IMR-90 (cell line): Measurements from ENCODE around the gene ST8SIA2. TPM values are rescaled to one million over a fixed set of nuclear protein-coding genes. Genes with fewer than 3 reads are reported as not detected.

Experiments
- ATAC-seq: fragments of 200-7000 bp; cut with Tn5 transposase; 2 replicates; pipeline ENCODE4 v1.9.1; 2020; ENCODE audit warnings: low read depth, mild to moderate bottlenecking, moderate library complexity
- BruUV-seq: library from RNA; stranded (reverse); fragments of 400-500 nt; replicated peaks from 2 replicates; lab custom pipeline; 2021; lab: Mats Ljungman, UMichigan
- CTCF ChIA-PET: fragments of 300-600 bp; formaldehyde crosslinking; extraction: SDS; loops from one replicate; lab custom pipeline; 2021; ENCODE audit warnings: antibody characterized with exemption; lab: Yijun Ruan, JAX
- POLR2A ChIA-PET: fragments of 300-600 bp; sonication (Branson Sonifier 250); formaldehyde crosslinking; loops from one replicate; lab custom pipeline; 2022; ENCODE audit warnings: antibody characterized with exemption; ENCODE audit not compliant: unreplicated experiment; lab: Charles Lee
- DNase-seq: peaks from one replicate; pipeline ENCODE4 v3.0.0; 2013
- H2AFZ ChIP-seq: replicated peaks from 2 replicates; pipeline ENCODE3; 2013; ENCODE audit warnings: low read length, mild to moderate bottlenecking; ENCODE audit not compliant: poor library complexity
- H2AK5ac ChIP-seq: 2 replicates; pipeline ENCODE4 v1.6.1; 2013; ENCODE audit warnings: low read depth, low read length, inconsistent platforms
- H2AK9ac ChIP-seq: replicated peaks from 2 replicates; pipeline ENCODE3; 2013; ENCODE audit warnings: mild to moderate bottlenecking, low read depth, low read length, moderate library complexity; ENCODE audit not compliant: poor library complexity
- H2BK120ac ChIP-seq: 2 replicates; pipeline ENCODE4 v1.6.1; 2013; ENCODE audit warnings: low read depth, low read length, inconsistent platforms
- H2BK15ac ChIP-seq: 3 replicates; pipeline ENCODE4 v1.6.1; 2013; ENCODE audit warnings: low read depth, low read length, inconsistent platforms
- H2BK20ac ChIP-seq: 2 replicates; pipeline ENCODE4 v1.6.1; 2013; ENCODE audit warnings: low read depth, mild to moderate bottlenecking, inconsistent platforms, low read length, moderate library complexity
- H2BK5ac ChIP-seq: 2 replicates; pipeline ENCODE4 v1.6.1; 2013; ENCODE audit warnings: mild to moderate bottlenecking, low read depth, low read length, inconsistent platforms; ENCODE audit not compliant: poor library complexity, severe bottlenecking
- H3K14ac ChIP-seq: replicated peaks from 2 replicates; pipeline ENCODE4 v1.6.1; 2013; ENCODE audit warnings: low read depth, low read length, inconsistent platforms
- H3K18ac ChIP-seq: 2 replicates; pipeline ENCODE4 v1.6.1; 2013; ENCODE audit warnings: low read depth, low read length, control low read depth
- H3K23ac ChIP-seq: 2 replicates; pipeline ENCODE4 v1.6.1; 2013; ENCODE audit warnings: low read depth, low read length, inconsistent platforms
- H3K27ac ChIP-seq: 2 replicates; pipeline ENCODE4 v1.5.1; 2013; ENCODE audit warnings: mild to moderate bottlenecking, control low read depth, low read length; ENCODE audit not compliant: insufficient read depth
- H3K27me3 ChIP-seq: 2 replicates; pipeline ENCODE4 v1.6.1; 2013; ENCODE audit warnings: low read length; ENCODE audit not compliant: control insufficient read depth, insufficient read depth
- H3K36me3 ChIP-seq: 2 replicates; pipeline ENCODE4 v1.6.1; 2013; ENCODE audit warnings: low read length, mixed read lengths; ENCODE audit not compliant: control insufficient read depth, insufficient read depth
- H3K4ac ChIP-seq: 2 replicates; pipeline ENCODE4 v1.6.1; 2013; ENCODE audit warnings: low read depth, low read length, inconsistent platforms
- H3K4me1 ChIP-seq: 2 replicates; pipeline ENCODE4 v1.6.1; 2013; ENCODE audit warnings: low read length, mixed read lengths; ENCODE audit not compliant: control insufficient read depth, insufficient read depth
- H3K4me2 ChIP-seq: 2 replicates; pipeline ENCODE4 v1.6.1; 2013; ENCODE audit warnings: low read depth, mild to moderate bottlenecking, control low read depth, low read length, moderate library complexity
- H3K4me3 ChIP-seq: 2 replicates; pipeline ENCODE4 v1.5.1; 2013; ENCODE audit warnings: low read depth, mild to moderate bottlenecking, control low read depth, low read length, moderate library complexity; ENCODE audit not compliant: insufficient read depth
- H3K56ac ChIP-seq: 2 replicates; pipeline ENCODE4 v1.6.1; 2013; ENCODE audit warnings: low read length, inconsistent platforms; ENCODE audit not compliant: insufficient read depth; ENCODE audit errors: extremely low read depth
- H3K79me1 ChIP-seq, 2 experiments: 2 replicates each; pipeline ENCODE4 v1.6.1; 2013; ENCODE audit warnings: low read length in 2 of 2, inconsistent platforms in 1 of 2, low read depth in 1 of 2
- H3K9ac ChIP-seq: 2 replicates; pipeline ENCODE4 v1.6.1; 2013; ENCODE audit warnings: low read depth, low read length, control low read depth
- H3K9me1 ChIP-seq: 2 replicates; pipeline ENCODE4 v1.6.1; 2013; ENCODE audit warnings: low read length, inconsistent platforms; ENCODE audit not compliant: insufficient read depth
- H3K9me3 ChIP-seq: 2 replicates; pipeline ENCODE4 v1.6.1; 2013; ENCODE audit warnings: low read length; ENCODE audit not compliant: control insufficient read depth, insufficient read depth
- H4K20me1 ChIP-seq: 2 replicates; pipeline ENCODE4 v1.6.1; 2013; ENCODE audit warnings: low read length, inconsistent platforms; ENCODE audit not compliant: insufficient read depth
- H4K5ac ChIP-seq: 2 replicates; pipeline ENCODE4 v1.6.1; 2013; ENCODE audit warnings: mild to moderate bottlenecking, low read depth, low read length, control low read depth
- H4K8ac ChIP-seq, 2 experiments: 2 replicates each; pipeline ENCODE4 v1.6.1; 2013; ENCODE audit warnings: low read depth in 2 of 2, low read length in 2 of 2, control low read depth in 1 of 2, inconsistent platforms in 1 of 2
- H4K91ac ChIP-seq: 2 replicates; pipeline ENCODE4 v1.6.1; 2013; ENCODE audit warnings: low read depth, low read length, inconsistent platforms; ENCODE audit not compliant: insufficient read depth
- BHLHE40 ChIP-seq: fragments of 150-350 bp; IDR thresholded peaks from 2 replicates; pipeline ENCODE4 v1.6.1; 2016; ENCODE audit warnings: mild to moderate bottlenecking, low read depth, low read length
- WGBS, 2 experiments: methylation state at CpG; one replicate each; pipeline versions ENCODE4 v1.1.5 to v1.1.7; 2013; ENCODE audit warnings: missing lambda C conversion rate in 2 of 2; ENCODE audit not compliant: insufficient read length in 1 of 2; ENCODE audit errors: extremely low coverage in 2 of 2; 5-methylcytosine and 5-hydroxymethylcytosine counted together
- dilution Hi-C: fragments of 300-500 bp; cut with HindIII; formaldehyde crosslinking; loops from one replicate; pipeline ENCODE4 v1.14.3; 2018; ENCODE audit warnings: low sequenced_read_pairs; ENCODE audit not compliant: unreplicated experiment
- in situ Hi-C: fragments of 300-500 bp; cut with MboI; formaldehyde crosslinking; loops from 3 replicates; pipeline ENCODE4 v1.14.3; 2019; ENCODE audit warnings: low sequenced_read_pairs, inconsistent platforms, mixed read lengths
- intact Hi-C: fragments of 100-400 bp; cut with micrococcal nuclease; formaldehyde crosslinking; loops from 2 replicates; pipeline ENCODE4 v1.10.0; 2022
- polyA plus RNA-seq, 3 experiments: library from polyadenylated mRNA; depleted of rRNA; stranded (reverse); fragments of >200 nt; gene quantifications; 2 replicates each; pipeline ENCODE4 v1.2.3, GENCODE V29; 2012; ENCODE audit warnings: low replicate concordance in 1 of 3
- total RNA-seq: library from RNA; depleted of rRNA; stranded (reverse); fragments of >200 nt; gene quantifications from 2 replicates; pipeline ENCODE4 v1.2.3, GENCODE V29; 2012

ST8SIA2 gene
- total and polyA plus RNA-seq, 2 of the 4 experiments (the other 2 are of a cell fraction), result not detected

- no peaks in the 10 kb centered on the region for H4K20me1 ChIP-seq
- H2AK5ac ChIP-seq, result no peak overlapping the region
- no peaks in the 10 kb centered on the region for H3K27me3 ChIP-seq
- no peaks in the 10 kb centered on the region for H3K9me1 ChIP-seq
- in situ Hi-C loops (no loop called here), dilution Hi-C loops (no loop called here), intact Hi-C loops (no loop called here)
- H2AK9ac ChIP-seq, result no peak overlapping the region
- BruUV-seq, result no TSS peak
- no peak overlapping the region for H3K4ac ChIP-seq
- no peak overlapping the region for H2BK120ac ChIP-seq
- H4K91ac ChIP-seq, result no peak overlapping the region
- no peak overlapping the region for H2BK5ac ChIP-seq
- H3K14ac ChIP-seq, result no peak overlapping the region
- H3K9me3 ChIP-seq, result no peaks in the 10 kb centered on the region
- no peak overlapping the region for H3K56ac ChIP-seq
- H3K36me3 ChIP-seq, result no peaks in the 10 kb centered on the region
- no peak overlapping the region for H4K5ac ChIP-seq
- H4K8ac ChIP-seq, result no peak overlapping the region
- H3K27ac ChIP-seq, result no peak overlapping the region
- WGBS, 2 experiments, result 100% methylated on average over 1 of the region's 5 CpGs; no CpG with 5 or more reads in 1 of the 2 experiments
- TF ChIP-seq BHLHE40, result no peak
- no peak for ATAC-seq
- no peak overlapping the region for H3K4me2 ChIP-seq
- no peak for DNase-seq
- H2BK15ac ChIP-seq, result no peak overlapping the region
- no peak overlapping the region for H2AFZ ChIP-seq
- ChIA-PET POLR2A (no interaction called here), CTCF (no interaction called here)
- H3K4me1 ChIP-seq, result no peaks in the 10 kb centered on the region
- H3K9ac ChIP-seq, result no peak overlapping the region
- no peak overlapping the region for H3K4me3 ChIP-seq
- H3K79me1 ChIP-seq, result no peaks in the 10 kb centered on the region
- no peak overlapping the region for H2BK20ac ChIP-seq
- no peak overlapping the region for H3K18ac ChIP-seq
- no peak overlapping the region for H3K23ac ChIP-seq
Measured at GRCh38 chr15:92409006-92409405, 15.3 kb downstream of the ST8SIA2 start.
